HepG2 (cell line): ENCODE measurements around the gene NFATC1. TPM values are rescaled to one million over a fixed set of nuclear protein-coding genes. Genes with fewer than 3 reads are reported as not detected.

Experiments used
- ATAC-seq: fragments of 200-7000 bp; cut with Tn5 transposase; 3 replicates; pipeline ENCODE4 v1.9.1; 2020; ENCODE audit warnings: mild to moderate bottlenecking, moderate library complexity
- BruUV-seq: library from RNA; stranded (reverse); fragments of 400-500 nt; replicated peaks from 2 replicates; lab custom pipeline; 2021; lab: Mats Ljungman, UMichigan
- CTCF ChIA-PET: fragments of 300-600 bp; formaldehyde crosslinking; extraction: SDS; loops from one replicate; lab custom pipeline; 2021; ENCODE audit warnings: low total read pairs, inconsistent platforms, low intra/inter-chr PET ratio; lab: Yijun Ruan, JAX
- POLR2A ChIA-PET: fragments of 350-600 bp; sonication (Branson Sonifier 250); formaldehyde crosslinking; loops from one replicate; lab custom pipeline; 2020; ENCODE audit warnings: antibody characterized with exemption, inconsistent platforms; lab: Yijun Ruan, JAX
- DNase-seq: peaks from one replicate; pipeline ENCODE4 v3.0.0-alpha.2; 2015; ENCODE audit warnings: low spot score
- FAIRE-seq: peaks from 3 replicates; lab custom pipeline; 2011; peaks lifted over from hg19 to GRCh38; lab: Jason Lieb, UNC
- H2AFZ ChIP-seq: one replicate; pipeline ENCODE4 v1.6.1; 2011; ENCODE audit warnings: low read length, inconsistent platforms
- H3K27ac ChIP-seq: fragments of 300-600 bp; 3 replicates; pipeline ENCODE4 v1.8.0; 2011; ENCODE audit warnings: mixed run types, mild to moderate bottlenecking, mixed read lengths, low read length, inconsistent platforms; ENCODE audit not compliant: insufficient read depth; ENCODE audit errors: extremely low read length
- H3K27me3 ChIP-seq, 2 experiments: fragments of 200-600 bp in 1 of 2; 2 replicates in 1 of 2; 3 replicates in 1 of 2; pipeline versions ENCODE4 v1.6.0 to v1.8.0; 2011; ENCODE audit warnings: low read length in 2 of 2, mild to moderate bottlenecking in 2 of 2, moderate library complexity in 2 of 2, inconsistent platforms in 1 of 2; ENCODE audit not compliant: insufficient read depth in 2 of 2, control insufficient read depth in 1 of 2
- H3K36me3 ChIP-seq, 2 experiments: fragments of 200-600 bp in 1 of 2; replicated peaks in 1 of 2; 2 replicates in 1 of 2; 3 replicates in 1 of 2; pipeline versions ENCODE4 v1.5.1 to v1.8.0; 2011; ENCODE audit warnings: low read length in 2 of 2, inconsistent platforms in 1 of 2; ENCODE audit not compliant: insufficient read depth in 2 of 2, control insufficient read depth in 1 of 2
- H3K4me1 ChIP-seq: 2 replicates; pipeline ENCODE4 v1.5.1; 2012; ENCODE audit warnings: low read length, inconsistent platforms; ENCODE audit not compliant: insufficient read depth
- H3K4me2 ChIP-seq: 2 replicates; pipeline ENCODE4 v1.6.0; 2011; ENCODE audit warnings: low read depth, low read length, inconsistent platforms
- H3K4me3 ChIP-seq, 3 experiments: fragments of 200-600 bp in 1 of 3; sonication (generic), shearing (Covaris generic) in 1 of 3; replicated peaks in 1 of 3; 2 replicates each; pipeline ENCODE4 v1.5.1; 2011 to 2016; ENCODE audit warnings: low read length in 3 of 3, inconsistent platforms in 2 of 3, low read depth in 2 of 3, mild to moderate bottlenecking in 2 of 3, control low read depth in 1 of 3, mixed read lengths in 1 of 3; ENCODE audit not compliant: insufficient read depth in 1 of 3
- H3K79me2 ChIP-seq: one replicate; pipeline ENCODE4 v1.6.1; 2011; ENCODE audit warnings: low read length, inconsistent platforms; ENCODE audit not compliant: insufficient read depth
- H3K9ac ChIP-seq: 2 replicates; pipeline ENCODE4 v1.6.0; 2011; ENCODE audit warnings: mild to moderate bottlenecking, low read depth, low read length, inconsistent platforms; ENCODE audit not compliant: insufficient read depth
- H3K9me3 ChIP-seq: 2 replicates; pipeline ENCODE4 v1.5.1; 2012; ENCODE audit warnings: mild to moderate bottlenecking, low read length
- H4K20me1 ChIP-seq: 2 replicates; pipeline ENCODE4 v1.6.0; 2011; ENCODE audit warnings: inconsistent platforms, mild to moderate bottlenecking, low read length, moderate library complexity; ENCODE audit not compliant: insufficient read depth
- ATF6 ChIP-seq: sonication (generic); formaldehyde crosslinking; conservative IDR thresholded peaks from 2 replicates; pipeline ENCODE4 v1.4.0; 2020; ENCODE audit warnings: missing genetic modification reagents
- CEBPB ChIP-seq: IDR thresholded peaks from 2 replicates; pipeline ENCODE4 v1.6.1; 2011; ENCODE audit warnings: low read depth, low read length, improper control_type of control experiment, borderline replicate concordance
- FOSL2 ChIP-seq: sonication (generic); formaldehyde crosslinking; IDR thresholded peaks from 2 replicates; pipeline ENCODE4 v1.4.0; 2020; ENCODE audit warnings: missing genetic modification reagents
- HOXA9 ChIP-seq: sonication (generic); formaldehyde crosslinking; IDR thresholded peaks from 2 replicates; pipeline ENCODE4 v1.8.1; 2022; ENCODE audit warnings: missing genetic modification reagents, mild to moderate bottlenecking, moderate library complexity, borderline replicate concordance
- KLF12 ChIP-seq: sonication (generic); formaldehyde crosslinking; IDR thresholded peaks from 2 replicates; pipeline ENCODE4 v1.4.0; 2020; ENCODE audit warnings: missing genetic modification reagents, borderline replicate concordance
- MAFK ChIP-seq, 2 experiments: IDR thresholded peaks in 1 of 2; conservative IDR thresholded peaks in 1 of 2; 2 replicates each; pipeline ENCODE4 v1.6.1; 2011; ENCODE audit warnings: improper control_type of control experiment in 2 of 2, low read length in 2 of 2
- NFE2 ChIP-seq: sonication (generic); formaldehyde crosslinking; IDR thresholded peaks from 2 replicates; pipeline ENCODE4 v1.4.0; 2020; ENCODE audit warnings: missing genetic modification reagents
- NR2F1 ChIP-seq, 2 experiments: fragments of 450-650 bp in 1 of 2; formaldehyde crosslinking in 1 of 2; IDR thresholded peaks; 2 replicates each; pipeline versions ENCODE4 v1.5.0 to v1.6.1; 2016 to 2020; ENCODE audit warnings: mild to moderate bottlenecking in 1 of 2, missing compliant biosample characterization in 1 of 2, missing genetic modification reagents in 1 of 2, moderate library complexity in 1 of 2
- POGZ ChIP-seq: sonication (generic); formaldehyde crosslinking; IDR thresholded peaks from 2 replicates; pipeline ENCODE4 v1.4.0; 2020; ENCODE audit warnings: mild to moderate bottlenecking, missing genetic modification reagents
- ZBTB20 ChIP-seq: sonication (generic); formaldehyde crosslinking; IDR thresholded peaks from 2 replicates; pipeline ENCODE4 v1.8.1; 2023; ENCODE audit warnings: missing genetic modification reagents, low read depth, mild to moderate bottlenecking, borderline replicate concordance
- ZEB1 ChIP-seq: IDR thresholded peaks from 2 replicates; pipeline ENCODE4 v1.6.1; 2012; ENCODE audit warnings: mild to moderate bottlenecking, low read depth, inconsistent platforms; ENCODE audit not compliant: insufficient replicate concordance
- ZNF460 ChIP-seq: sonication (generic); formaldehyde crosslinking; IDR thresholded peaks from 2 replicates; pipeline ENCODE4 v1.5.1; 2020; ENCODE audit warnings: missing genetic modification reagents, mild to moderate bottlenecking, borderline replicate concordance
- ZNF564 ChIP-seq: sonication (generic); formaldehyde crosslinking; IDR thresholded peaks from 2 replicates; pipeline ENCODE4 v1.8.1; 2023; ENCODE audit warnings: mild to moderate bottlenecking, missing genetic modification reagents
- WGBS: methylation state at CpG from one replicate; pipeline ENCODE4 v1.1.6; 2017; ENCODE audit warnings: low lambda C conversion rate; 5-methylcytosine and 5-hydroxymethylcytosine counted together
- in situ Hi-C: cut with HindIII; loops from 2 replicates; pipeline ENCODE4 v1.10.0; 2017; ENCODE audit warnings: low pct_unique_long_range_greater_than_20kb; ENCODE audit not compliant: extremely low pct_ligation_motif_present
- intact Hi-C: fragments of 100-400 bp; cut with micrococcal nuclease; formaldehyde crosslinking; loops from one replicate; pipeline ENCODE4 v1.10.0; 2022; ENCODE audit not compliant: unreplicated experiment
- polyA plus RNA-seq, 8 experiments: library from polyadenylated mRNA; depleted of rRNA in 3 of 8; stranded (reverse) in 7 of 8; unstranded in 1 of 8; fragments of >200 nt; fragmentation: Illumina TruSeq in 4 of 8; extraction: Trizol in 4 of 8; gene quantifications; 2 replicates each; pipeline versions ENCODE4 v1.2.1 to v1.2.3, GENCODE V29; 2011 to 2016; ENCODE audit warnings: low read depth in 4 of 8, missing spikeins in 1 of 8, mixed read lengths in 1 of 8; ENCODE audit not compliant: insufficient read depth in 1 of 8
- total RNA-seq, 5 experiments: library from RNA; depleted of rRNA; stranded (reverse); fragments of >200 nt; fragmentation: Illumina TruSeq; extraction: Trizol; gene quantifications; 2 replicates each; pipeline ENCODE4 v1.2.3, GENCODE V29; 2016; ENCODE audit warnings: low read depth in 1 of 5
- TF ChIP-seq, protein P1 (sequence below): sonication (generic); formaldehyde crosslinking; IDR thresholded peaks from 2 replicates; pipeline ENCODE4 v1.4.0; 2020; ENCODE audit warnings: mild to moderate bottlenecking, missing genetic modification reagents
- TF ChIP-seq, protein P2 (sequence below): IDR thresholded peaks from 2 replicates; pipeline ENCODE4 v1.6.1; 2016; ENCODE audit warnings: mild to moderate bottlenecking, missing biosample characterization, missing genetic modification reagents
- TF ChIP-seq, protein P3 (sequence below): sonication (generic); formaldehyde crosslinking; IDR thresholded peaks from 2 replicates; pipeline ENCODE4 v1.5.0; 2020; ENCODE audit warnings: mild to moderate bottlenecking, missing genetic modification reagents

NFATC1 gene
- total and polyA plus RNA-seq, 2 of the 13 experiments (the other 11 are each of a cell fraction or from before 2014, with no cell fraction given), result not detected

- in situ Hi-C loops, result no loop called here
- 68% methylated on average over 8 of the region's 8 CpGs for WGBS
- POLR2A ChIA-PET, result no interaction called here
- H3K4me2 ChIP-seq, result no peak overlapping the region
- TF ChIP-seq ZNF564 (CRISPR knock-in tag) (no peak), NR2F1 (CRISPR knock-in tag; IDR thresholded peaks at IDR 0.05) (peak in 1 of 2 experiments; percentile 33; a peak in 1 of 4 replicates), ZNF460 (CRISPR knock-in tag) (peak; percentile 25; the same call in 1 of the 2 replicates), NFE2 (CRISPR knock-in tag) (no peak), MAFK (conservative IDR thresholded peaks at IDR 0.05 in 1 of 2, IDR thresholded peaks at IDR 0.05 in 1 of 2; ENCODE audit: low read length in 2 of 2) (no peak), KLF12 (CRISPR knock-in tag) (no peak), FOSL2 (CRISPR knock-in tag) (peak; percentile 75), POGZ (CRISPR knock-in tag) (no peak), CEBPB (no peak), ZBTB20 (CRISPR knock-in tag) (no peak), HOXA9 (CRISPR knock-in tag) (no peak), ATF6 (no peak), ZEB1 (no peak)
- TF ChIP-seq, protein P1, sequence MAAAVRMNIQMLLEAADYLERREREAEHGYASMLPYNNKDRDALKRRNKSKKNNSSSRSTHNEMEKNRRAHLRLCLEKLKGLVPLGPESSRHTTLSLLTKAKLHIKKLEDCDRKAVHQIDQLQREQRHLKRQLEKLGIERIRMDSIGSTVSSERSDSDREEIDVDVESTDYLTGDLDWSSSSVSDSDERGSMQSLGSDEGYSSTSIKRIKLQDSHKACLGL (CRISPR knock-in tag), result no peak
- TF ChIP-seq, protein P2, sequence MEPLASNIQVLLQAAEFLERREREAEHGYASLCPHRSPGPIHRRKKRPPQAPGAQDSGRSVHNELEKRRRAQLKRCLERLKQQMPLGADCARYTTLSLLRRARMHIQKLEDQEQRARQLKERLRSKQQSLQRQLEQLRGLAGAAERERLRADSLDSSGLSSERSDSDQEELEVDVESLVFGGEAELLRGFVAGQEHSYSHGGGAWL (CRISPR knock-in tag), result no peak
- TF ChIP-seq, protein P3, sequence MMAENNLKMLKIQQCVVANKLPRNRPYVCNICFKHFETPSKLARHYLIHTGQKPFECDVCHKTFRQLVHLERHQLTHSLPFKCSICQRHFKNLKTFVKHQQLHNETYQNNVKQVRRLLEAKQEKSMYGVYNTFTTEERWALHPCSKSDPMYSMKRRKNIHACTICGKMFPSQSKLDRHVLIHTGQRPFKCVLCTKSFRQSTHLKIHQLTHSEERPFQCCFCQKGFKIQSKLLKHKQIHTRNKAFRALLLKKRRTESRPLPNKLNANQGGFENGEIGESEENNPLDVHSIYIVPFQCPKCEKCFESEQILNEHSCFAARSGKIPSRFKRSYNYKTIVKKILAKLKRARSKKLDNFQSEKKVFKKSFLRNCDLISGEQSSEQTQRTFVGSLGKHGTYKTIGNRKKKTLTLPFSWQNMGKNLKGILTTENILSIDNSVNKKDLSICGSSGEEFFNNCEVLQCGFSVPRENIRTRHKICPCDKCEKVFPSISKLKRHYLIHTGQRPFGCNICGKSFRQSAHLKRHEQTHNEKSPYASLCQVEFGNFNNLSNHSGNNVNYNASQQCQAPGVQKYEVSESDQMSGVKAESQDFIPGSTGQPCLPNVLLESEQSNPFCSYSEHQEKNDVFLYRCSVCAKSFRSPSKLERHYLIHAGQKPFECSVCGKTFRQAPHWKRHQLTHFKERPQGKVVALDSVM, result peak; percentile 56
- TF ChIP-seq, all 625 proteins: peak for 4
- CTCF ChIA-PET, result no interaction called here
- DNase-seq (no peak), FAIRE-seq (no peak), ATAC-seq (peak; percentile 47; the same call in 2 of the 3 replicates)
- Histone ChIP-seq H2AFZ (no peak overlapping the region), H3K4me1 (no peaks in the 10 kb centered on the region), H3K9me3 (no peaks in the 10 kb centered on the region), H3K36me3 (peaks cover 0 to 6% of the 10 kb centered on the region in 2 experiments; a peak in 2 of 5 replicates), H3K79me2 (no peaks in the 10 kb centered on the region), H3K9ac (no peak overlapping the region), H3K4me3 (no peak overlapping the region), H3K27ac (no peak overlapping the region), H3K27me3 (no peaks in the 10 kb centered on the region), H4K20me1 (no peaks in the 10 kb centered on the region)
- intact Hi-C loops, result loop anchor here (10.0 kb wide), 1 partner anchor 290 kb away; no protein-coding TSS in a partner anchor
- no TSS peak for BruUV-seq
These were observed 41.4 kb upstream of the NFATC1 start for GRCh38 chr18:79354350-79354749.
